H1 (cell line): ENCODE results near the gene GLT8D1. TPM values are rescaled to one million over a fixed set of nuclear protein-coding genes. Genes with fewer than 3 reads are reported as not detected.

Experiments used
- CHD7 ChIP-seq: fragments of 300-600 bp; sonication (generic); IDR thresholded peaks from 2 replicates; pipeline ENCODE4 v1.7.1; 2012; ENCODE audit warnings: low read length, moderate library complexity, mild to moderate bottlenecking, inconsistent platforms; ENCODE audit not compliant: insufficient replicate concordance
- RNF2 ChIP-seq: fragments of 200-900, 300-1000 bp; sonication (generic); IDR thresholded peaks from 2 replicates; pipeline ENCODE4 v1.7.1; 2016; ENCODE audit warnings: borderline replicate concordance, low read depth, mild to moderate bottlenecking, antibody characterized with exemption, low read length; ENCODE audit not compliant: poor library complexity, severe bottlenecking; ENCODE audit errors: missing control alignments
- polyA plus RNA-seq, 7 experiments: library from polyadenylated mRNA; depleted of rRNA in 3 of 7; stranded (reverse) in 5 of 7; unstranded in 2 of 7; fragments of >200 nt in 5 of 7; fragments of 200-250 nt in 2 of 7; gene quantifications; 1 replicate in 5 of 7; 2 replicates in 1 of 7; 4 replicates in 1 of 7; pipeline versions ENCODE4 v1.2.1 to v1.2.3, GENCODE V29; 2011 to 2013; ENCODE audit warnings: missing spikeins in 2 of 7, mixed read lengths in 2 of 7
- total RNA-seq: library from RNA; stranded (reverse); fragmentation: NEBNext Ultra II Directional; extraction: Animal tissue kit (Norgen Biotek cat#: 25700); gene quantifications from 2 replicates; pipeline ENCODE4 v1.2.1, GENCODE V29; 2021

GLT8D1 gene
- total and polyA plus RNA-seq, 2 of the 8 experiments (the other 6 are each of a cell fraction or from before 2014, with no cell fraction given) = 29.0 to 33.6 TPM

- TF ChIP-seq CHD7 = no peak
- TF ChIP-seq RNF2 = no peak
Observed at GRCh38 chr3:52705688-52706686, at the start of gene GLT8D1, which contains the start of gene SPCS1 (continued).
